ENCODE results near the gene GTPBP2. TPM values are rescaled to one million over a fixed set of nuclear protein-coding genes. Genes with fewer than 3 reads are reported as not detected.
"Not testable (repeated sequence)": the region's sequence is repeated elsewhere in the genome, so short reads cannot be mapped to it uniquely, and the experiment has no call there.

The GTPBP2 gene
- total RNA-seq, 2 experiments from 2014 or later: 54.5 to 57.5 TPM

DNA sequence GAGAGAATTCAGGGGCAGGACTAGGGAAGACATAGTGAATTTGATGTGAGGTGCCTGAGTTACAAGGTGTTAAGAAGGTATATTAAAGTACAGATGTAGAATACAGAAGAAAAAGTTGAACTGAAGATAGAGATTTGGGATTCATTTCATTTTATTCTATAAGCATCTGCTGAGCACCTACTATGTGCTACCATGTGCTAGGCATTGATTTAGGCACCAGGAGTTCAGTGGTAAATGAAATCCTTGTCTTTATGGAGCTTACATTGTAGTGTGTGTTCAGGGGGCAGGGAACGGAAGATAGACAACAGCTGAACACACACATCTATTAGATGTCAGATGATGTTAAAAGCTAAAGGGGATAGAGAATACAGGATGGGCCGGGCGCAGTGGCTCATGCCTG lies 18.5 kb upstream of the GTPBP2 start:
- intact Hi-C loops (cut with micrococcal nuclease): no loop called here
- H3K9me3 Mint-ChIP-seq: no peaks in the 10 kb centered on the region
- no peaks in the 10 kb centered on the region for H3K36me3 Mint-ChIP-seq (ENCODE audit: low read depth)
- H3K4me1 Mint-ChIP-seq (ENCODE audit: low read depth): peaks cover 7% of the 10 kb centered on the region
- H3K4me3 Mint-ChIP-seq: no peak overlapping the region
- CTCF ChIA-PET: interaction anchor here (1.6 kb wide), 1 partner anchor 18 kb away, joined by 5 read pairs; no protein-coding TSS in a partner anchor
- no peak overlapping the region for H3K27ac Mint-ChIP-seq
- DNase-seq: no peak
- no peaks in the 10 kb centered on the region for H3K27me3 Mint-ChIP-seq (ENCODE audit: low read depth)

DNA sequence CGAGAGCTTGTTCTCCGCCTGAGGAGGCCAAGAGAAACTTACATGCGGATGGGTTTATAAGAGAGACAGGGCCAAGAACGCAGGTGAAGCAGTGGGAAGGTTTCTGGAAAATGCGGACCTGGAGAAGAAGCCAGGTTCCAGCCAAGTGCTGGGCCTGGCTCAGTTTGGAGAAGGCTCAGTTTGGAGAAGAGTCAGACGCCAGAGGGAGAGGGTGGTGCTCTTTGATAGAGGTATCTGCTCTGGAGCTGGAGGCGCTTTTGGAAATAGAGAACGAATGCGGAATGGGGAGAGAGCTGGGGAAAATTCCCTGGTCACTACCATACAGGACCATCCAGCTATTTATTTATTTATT lies 16.5 kb upstream of the GTPBP2 start:
- H3K27me3 Mint-ChIP-seq (ENCODE audit: low read depth): no peaks in the 10 kb centered on the region
- intact Hi-C loops (cut with micrococcal nuclease): loop anchor here (1.0 kb wide), 2 partner anchors 10 to 16 kb away; partner anchors contain the start of genes GTPBP2 and MAD2L1BP
- H3K4me3 Mint-ChIP-seq: peak overlapping the region; percentile 75
- peaks cover 7% of the 10 kb centered on the region for H3K4me1 Mint-ChIP-seq (ENCODE audit: low read depth)
- H3K36me3 Mint-ChIP-seq (ENCODE audit: low read depth): peaks cover 5% of the 10 kb centered on the region
- DNase-seq: no peak
- no peaks in the 10 kb centered on the region for H3K9me3 Mint-ChIP-seq
- H3K27ac Mint-ChIP-seq: no peak overlapping the region
- CTCF ChIA-PET: interaction anchor here (0.8 to 0.9 kb wide), 2 partner anchors 10 to 22 kb away, joined by 3 read pairs; partner anchors contain the start of gene MAD2L1BP

DNA sequence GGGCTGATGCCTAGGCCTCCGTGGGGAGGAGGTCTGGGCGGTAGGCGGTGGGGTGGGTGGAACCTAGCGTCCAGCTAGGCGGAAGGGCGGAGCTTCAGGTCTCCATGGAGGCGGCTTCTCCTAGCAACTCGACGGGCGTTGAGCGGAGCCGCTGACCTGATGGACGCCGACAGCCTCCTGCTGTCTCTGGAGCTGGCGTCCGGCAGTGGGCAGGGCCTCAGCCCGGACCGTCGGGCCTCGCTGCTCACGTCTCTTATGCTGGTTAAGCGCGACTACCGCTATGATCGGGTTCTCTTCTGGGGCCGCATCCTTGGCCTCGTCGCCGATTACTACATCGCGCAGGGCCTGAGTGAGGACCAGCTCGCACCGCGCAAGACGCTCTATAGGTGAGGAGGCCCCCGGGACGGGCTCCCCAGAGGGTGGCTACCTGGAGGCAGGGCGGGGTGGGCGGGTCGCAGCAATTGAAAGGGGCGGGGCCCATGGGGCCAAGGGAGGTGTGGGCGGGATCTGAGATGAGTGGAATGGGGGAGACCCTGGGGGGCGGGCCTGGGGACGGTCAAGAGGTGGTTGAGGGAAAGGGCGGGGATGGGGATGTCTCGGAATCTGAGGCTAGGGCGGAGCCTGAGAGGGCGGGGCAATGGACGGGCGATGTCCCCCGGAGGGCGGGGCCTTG lies 16.0 kb upstream of the GTPBP2 start, which contains the start of gene RSPH9:
RSPH9 (plus strand) TSS at position 97 of the 673 bp plus-strand sequence; CDS start at position 160, 63 bp downstream.
- H3K27ac Mint-ChIP-seq: no peak within 1 kb of the TSS
- peaks cover 6% of the 10 kb centered on the region for H3K36me3 Mint-ChIP-seq (ENCODE audit: low read depth)
- DNase-seq: peak; percentile 82
- intact Hi-C loops (cut with micrococcal nuclease): loop anchor here (1.0 kb wide), 2 partner anchors 10 to 16 kb away; partner anchors contain the start of genes GTPBP2 and MAD2L1BP
- no peaks in the 10 kb centered on the region for H3K9me3 Mint-ChIP-seq
- peaks cover 11% of the 10 kb centered on the region for H3K4me1 Mint-ChIP-seq (ENCODE audit: low read depth)
- CTCF ChIA-PET: interaction anchor here (0.8 to 0.9 kb wide), 2 partner anchors 9 to 23 kb away, joined by 3 read pairs; partner anchors contain the start of gene MAD2L1BP
- H3K27me3 Mint-ChIP-seq (ENCODE audit: low read depth): no peaks in the 10 kb centered on the region
- H3K4me3 Mint-ChIP-seq: peak within 1 kb of the TSS; percentile 75

DNA sequence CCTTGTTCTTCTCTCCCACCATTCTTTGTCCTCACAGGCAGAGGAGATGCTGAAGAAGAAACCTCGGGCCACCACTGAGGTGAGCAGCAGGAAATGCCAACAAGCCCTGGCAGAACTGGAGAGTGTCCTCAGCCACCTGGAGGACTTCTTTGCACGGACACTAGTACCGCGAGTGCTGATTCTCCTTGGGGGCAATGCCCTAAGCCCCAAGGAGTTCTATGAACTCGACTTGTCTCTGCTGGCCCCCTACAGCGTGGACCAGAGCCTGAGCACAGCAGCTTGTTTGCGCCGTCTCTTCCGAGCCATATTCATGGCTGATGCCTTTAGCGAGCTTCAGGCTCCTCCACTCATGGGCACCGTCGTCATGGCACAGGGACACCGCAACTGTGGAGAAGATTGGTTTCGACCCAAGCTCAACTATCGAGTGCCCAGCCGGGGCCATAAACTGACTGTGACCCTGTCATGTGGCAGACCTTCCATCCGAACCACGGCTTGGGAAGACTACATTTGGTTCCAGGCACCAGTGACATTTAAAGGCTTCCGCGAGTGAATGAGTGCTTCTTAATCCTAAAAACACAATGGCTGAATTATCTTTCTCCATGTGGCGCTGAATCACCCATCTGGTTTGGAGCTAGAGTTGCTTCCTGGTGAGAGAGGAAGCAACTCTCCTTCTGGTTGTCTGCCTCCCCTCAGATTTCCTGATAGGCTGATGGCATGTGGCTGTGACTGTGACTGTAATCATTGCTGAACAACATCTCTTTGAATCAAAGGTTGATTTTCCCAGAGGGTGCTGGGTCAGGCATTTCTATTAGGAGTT lies 11.1 kb upstream of the GTPBP2 start:
- no peaks in the 10 kb centered on the region for H3K27me3 Mint-ChIP-seq (ENCODE audit: low read depth)
- no peak overlapping the region for H3K4me3 Mint-ChIP-seq
- peak overlapping the region; percentile 6 for H3K27ac Mint-ChIP-seq
- CTCF ChIA-PET: interaction anchor here (0.6 kb wide), 1 partner anchor 112 kb away, joined by 3 read pairs; no protein-coding TSS in a partner anchor
- intact Hi-C loops (cut with micrococcal nuclease): loop anchor here (5.0 kb wide), 1 partner anchor 258 kb away; no protein-coding TSS in a partner anchor
- H3K36me3 Mint-ChIP-seq (ENCODE audit: low read depth): peaks cover 27% of the 10 kb centered on the region
- peaks cover 42% of the 10 kb centered on the region for H3K4me1 Mint-ChIP-seq (ENCODE audit: low read depth)
- no peaks in the 10 kb centered on the region for H3K9me3 Mint-ChIP-seq
- no peak for DNase-seq

DNA sequence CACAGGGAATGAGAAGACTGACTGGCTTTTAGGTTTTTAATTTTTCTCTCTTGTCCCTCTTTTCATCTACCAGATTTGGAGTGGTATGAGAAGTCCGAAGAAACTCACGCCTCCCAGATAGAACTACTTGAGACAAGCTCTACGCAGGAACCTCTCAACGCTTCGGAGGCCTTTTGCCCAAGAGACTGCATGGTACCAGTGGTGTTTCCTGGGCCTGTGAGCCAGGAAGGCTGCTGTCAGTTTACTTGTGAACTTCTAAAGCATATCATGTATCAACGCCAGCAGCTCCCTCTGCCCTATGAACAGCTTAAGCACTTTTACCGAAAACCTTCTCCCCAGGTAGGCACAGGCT lies 7.2 kb upstream of the GTPBP2 start:
- Mint-ChIP-seq H3K9me3 (no peaks in the 10 kb centered on the region), H3K4me3 (peak overlapping the region; percentile 91), H3K4me1 (ENCODE audit: low read depth) (peaks cover 45% of the 10 kb centered on the region), H3K27me3 (ENCODE audit: low read depth) (no peaks in the 10 kb centered on the region), H3K36me3 (ENCODE audit: low read depth) (peaks cover 24% of the 10 kb centered on the region), H3K27ac (peak overlapping the region; percentile 95)
- intact Hi-C loops (cut with micrococcal nuclease): loop anchor here (5.0 kb wide), 1 partner anchor 254 kb away; no protein-coding TSS in a partner anchor
- DNase-seq: peak; percentile 26
- CTCF ChIA-PET: interaction anchor here (1.4 to 1.7 kb wide), 3 partner anchors 32 to 442 kb away, joined by 3 to 6 read pairs (median 5); no protein-coding TSS in a partner anchor

GRCh38 chr6:43635387-43636307 lies 6.6 kb upstream of the GTPBP2 start, which contains the start of gene MAD2L1BP:
MAD2L1BP (plus strand) TSS chr6:43635840; CDS start chr6:43635876, 36 bp downstream.
- Mint-ChIP-seq H3K36me3 (ENCODE audit: low read depth) (peaks cover 22% of the 10 kb centered on the region), H3K4me3 (peak within 1 kb of the TSS; percentile 91), H3K4me1 (ENCODE audit: low read depth) (peaks cover 46% of the 10 kb centered on the region), H3K9me3 (no peaks in the 10 kb centered on the region), H3K27me3 (ENCODE audit: low read depth) (no peaks in the 10 kb centered on the region), H3K27ac (peak within 1 kb of the TSS; percentile 95)
- CTCF ChIA-PET: interaction anchor here (0.6 to 1.7 kb wide), 4 partner anchors 10 to 443 kb away, joined by 3 to 6 read pairs (median 4); no protein-coding TSS in a partner anchor
- DNase-seq: peak; percentile 93
- intact Hi-C loops (cut with micrococcal nuclease): loop anchor here (1.0 to 5.0 kb wide), 4 partner anchors 10 to 367 kb away; partner anchors contain the start of genes MRPS18A and RSPH9

DNA sequence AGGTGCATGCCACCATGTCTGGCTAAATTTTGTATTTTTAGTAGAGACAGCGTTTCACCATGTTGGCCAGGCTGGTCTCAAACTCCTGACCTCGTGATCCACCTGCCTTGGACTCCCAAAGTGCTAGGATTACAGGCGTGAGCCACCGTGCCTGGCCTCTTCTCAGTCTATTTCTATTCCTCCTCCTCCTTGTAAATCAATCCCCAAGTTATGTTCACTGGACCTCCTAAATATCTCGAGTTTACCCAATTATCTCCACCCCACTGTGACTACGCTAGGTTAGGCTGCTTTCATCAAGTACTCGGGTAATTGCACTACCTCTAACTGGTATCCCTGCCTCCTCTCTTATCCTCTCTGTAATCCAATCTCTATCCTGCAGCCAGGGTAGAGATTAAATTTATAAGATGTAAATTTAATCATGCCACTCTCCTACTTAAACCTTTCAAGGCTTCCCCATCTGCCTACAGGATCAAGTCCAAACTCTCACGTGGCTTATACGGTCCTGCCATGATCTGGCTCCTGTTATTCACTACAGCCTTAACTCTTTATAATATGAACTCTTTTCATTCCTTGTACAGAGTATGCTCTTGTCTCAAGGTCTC lies 5.7 kb upstream of the GTPBP2 start:
- CTCF ChIA-PET: interaction anchor here (1.7 kb wide), 1 partner anchor 33 kb away, joined by 6 read pairs; no protein-coding TSS in a partner anchor
- no peaks in the 10 kb centered on the region for H3K27me3 Mint-ChIP-seq (ENCODE audit: low read depth)
- peaks cover 18% of the 10 kb centered on the region for H3K36me3 Mint-ChIP-seq (ENCODE audit: low read depth)
- no peaks in the 10 kb centered on the region for H3K9me3 Mint-ChIP-seq
- no peak for DNase-seq
- peak overlapping the region; percentile 95 for H3K27ac Mint-ChIP-seq
- intact Hi-C loops (cut with micrococcal nuclease): loop anchor here (1.0 to 5.0 kb wide), 4 partner anchors 10 to 367 kb away; partner anchors contain the start of genes MRPS18A and RSPH9
- H3K4me3 Mint-ChIP-seq: peak overlapping the region; percentile 91
- peaks cover 46% of the 10 kb centered on the region for H3K4me1 Mint-ChIP-seq (ENCODE audit: low read depth)

GRCh38 chr6:43633002-43633401 lies 3.9 kb upstream of the GTPBP2 start:
- peaks cover 38% of the 10 kb centered on the region for H3K4me1 Mint-ChIP-seq (ENCODE audit: low read depth)
- CTCF ChIA-PET; H3K4me3 Mint-ChIP-seq; H3K27ac Mint-ChIP-seq; DNase-seq; H3K27me3 Mint-ChIP-seq (ENCODE audit: low read depth); H3K9me3 Mint-ChIP-seq; intact Hi-C loops (cut with micrococcal nuclease): not testable (repeated sequence)
- peaks cover 12% of the 10 kb centered on the region for H3K36me3 Mint-ChIP-seq (ENCODE audit: low read depth)

- intact Hi-C loops (cut with micrococcal nuclease): loop anchor here (1.0 kb wide), 1 partner anchor 94 kb away; no protein-coding TSS in a partner anchor
- Mint-ChIP-seq H3K9me3 (no peaks in the 10 kb centered on the region), H3K36me3 (ENCODE audit: low read depth) (peaks cover 6% of the 10 kb centered on the region), H3K4me3 (peak overlapping the region; percentile 53), H3K27me3 (ENCODE audit: low read depth) (no peaks in the 10 kb centered on the region), H3K27ac (peak overlapping the region; percentile 99), H3K4me1 (ENCODE audit: low read depth) (peaks cover 40% of the 10 kb centered on the region)
- DNase-seq: no peak
- CTCF ChIA-PET: no interaction called here
Measured at GRCh38 chr6:43630980-43631619, 2.0 kb upstream of the GTPBP2 start.

DNA sequence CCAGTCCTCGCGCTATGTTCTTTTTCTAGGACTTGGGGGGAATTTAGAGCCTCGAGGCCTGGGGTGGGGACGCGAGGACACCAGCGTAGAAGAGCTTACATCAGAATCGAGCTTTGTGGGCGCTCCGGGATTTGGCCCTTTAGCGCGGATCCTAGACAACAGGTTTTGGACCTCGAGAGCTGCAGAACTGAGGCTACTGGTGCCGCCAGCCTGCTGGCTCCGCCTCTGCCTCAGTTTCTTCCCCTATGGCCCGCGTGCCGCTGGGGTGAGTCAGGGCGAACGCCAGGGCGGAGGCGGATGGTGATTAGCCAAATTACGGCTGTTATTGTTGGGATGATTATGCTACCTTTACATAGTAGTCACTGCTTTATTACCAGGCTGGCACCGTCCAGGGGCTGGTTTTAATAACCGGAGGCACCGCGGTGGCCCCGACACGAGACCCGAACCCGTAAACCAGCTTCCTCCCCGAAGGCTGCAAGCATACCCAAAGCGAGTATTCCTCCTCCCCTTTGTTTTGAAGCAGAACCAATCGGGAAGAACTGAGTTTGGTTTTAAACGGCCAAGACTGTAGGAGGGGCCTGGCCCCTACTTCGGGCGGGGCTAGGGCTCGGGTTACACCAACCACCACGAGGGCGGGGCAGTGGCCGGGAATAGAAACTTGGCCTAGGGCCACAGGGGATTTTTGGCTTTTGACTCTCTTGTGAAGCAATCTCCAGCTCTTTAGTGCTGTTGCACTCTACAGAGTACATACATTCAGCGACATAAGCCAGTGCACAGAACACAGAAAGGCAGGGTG lies 639 bp upstream of the GTPBP2 start:
- CTCF ChIA-PET: interaction anchor here (0.8 to 1.6 kb wide), 3 partner anchors 21 to 449 kb away, joined by 3 to 8 read pairs (median 4); no protein-coding TSS in a partner anchor
- peak overlapping the region; percentile 98 for H3K4me3 Mint-ChIP-seq
- H3K27ac Mint-ChIP-seq: peak overlapping the region; percentile 99
- peaks cover 15% of the 10 kb centered on the region for H3K36me3 Mint-ChIP-seq (ENCODE audit: low read depth)
- H3K9me3 Mint-ChIP-seq: no peaks in the 10 kb centered on the region
- H3K4me1 Mint-ChIP-seq (ENCODE audit: low read depth): peaks cover 33% of the 10 kb centered on the region
- no peaks in the 10 kb centered on the region for H3K27me3 Mint-ChIP-seq (ENCODE audit: low read depth)
- intact Hi-C loops (cut with micrococcal nuclease): loop anchor here (1.0 to 5.0 kb wide), 12 partner anchors 16 to 617 kb away; partner anchors contain the start of genes ABCC10, KLC4, MRPL14 and MRPL2
- DNase-seq: peak; percentile 98
